Endodermal cell (in vitro differentiated cells): Measurements from ENCODE around the gene GTPBP2. TPM values are rescaled to one million over a fixed set of nuclear protein-coding genes. Genes with fewer than 3 reads are reported as not detected.
A peak's percentile ranks its signal among the peaks of the same experiment; 100 is the strongest.
"Not testable (repeated sequence)": the region's sequence is repeated elsewhere in the genome, so short reads cannot be mapped to it uniquely, and the experiment has no call there.

Source experiments
- DNase-seq: peaks from one replicate; pipeline ENCODE4 v3.0.0-alpha.2; 2017
- H3K27ac ChIP-seq: 2 replicates; pipeline ENCODE4 v1.5.1; 2013; ENCODE audit warnings: mild to moderate bottlenecking, low read depth, low read length, moderate library complexity
- H3K27me3 ChIP-seq: 2 replicates; pipeline ENCODE4 v1.6.1; 2013; ENCODE audit warnings: mild to moderate bottlenecking, low read length, moderate library complexity; ENCODE audit not compliant: insufficient read depth, control insufficient read depth, poor library complexity, severe bottlenecking
- H3K36me3 ChIP-seq: 2 replicates; pipeline ENCODE4 v1.7.0; 2013; ENCODE audit warnings: mild to moderate bottlenecking, low read length, moderate library complexity; ENCODE audit not compliant: control insufficient read depth, insufficient read depth
- H3K4me1 ChIP-seq: one replicate; pipeline ENCODE4 v1.7.0; 2013; ENCODE audit warnings: low read length; ENCODE audit not compliant: control insufficient read depth, insufficient read depth
- H3K4me3 ChIP-seq: 2 replicates; pipeline ENCODE4 v1.5.1; 2013; ENCODE audit warnings: mild to moderate bottlenecking, low read length, moderate library complexity
- H3K9ac ChIP-seq: 2 replicates; pipeline ENCODE4 v1.6.1; 2013; ENCODE audit warnings: mild to moderate bottlenecking, low read length, moderate library complexity; ENCODE audit not compliant: poor library complexity, severe bottlenecking; ENCODE audit errors: extremely low read depth
- H3K9me3 ChIP-seq: 2 replicates; pipeline ENCODE4 v1.6.1; 2013; ENCODE audit warnings: mild to moderate bottlenecking, low read length, moderate library complexity; ENCODE audit not compliant: control insufficient read depth
- H3K27ac Mint-ChIP-seq: 2 replicates; pipeline ENCODE4 v1.8.0; 2020; ENCODE audit warnings: mixed read lengths
- H3K27me3 Mint-ChIP-seq: 2 replicates; pipeline ENCODE4 v1.8.0; 2021; ENCODE audit warnings: mild to moderate bottlenecking, mixed read lengths; ENCODE audit not compliant: insufficient read depth
- H3K36me3 Mint-ChIP-seq: 2 replicates; pipeline ENCODE4 v1.8.0; 2020; ENCODE audit warnings: low read depth, mixed read lengths
- H3K4me1 Mint-ChIP-seq: 2 replicates; pipeline ENCODE4 v1.8.0; 2020; ENCODE audit warnings: mixed read lengths
- H3K4me3 Mint-ChIP-seq: 2 replicates; pipeline ENCODE4 v1.8.0; 2020; ENCODE audit warnings: mild to moderate bottlenecking, moderate library complexity, mixed read lengths
- H3K9me3 Mint-ChIP-seq: 2 replicates; pipeline ENCODE4 v1.8.0; 2020; ENCODE audit warnings: mild to moderate bottlenecking, mixed read lengths
- CTCF ChIP-seq: fragments of 200-600 bp; sonication (generic); conservative IDR thresholded peaks from 2 replicates; pipeline ENCODE4 v1.5.0; 2021; ENCODE audit warnings: antibody characterized with exemption, mild to moderate bottlenecking
- WGBS, 2 experiments: methylation state at CpG; one replicate each; pipeline versions ENCODE4 v1.1.5 to v1.1.7; 2013; ENCODE audit warnings: missing lambda C conversion rate in 2 of 2, mixed read lengths in 1 of 2; ENCODE audit not compliant: insufficient coverage in 1 of 2, insufficient read length in 1 of 2; 5-methylcytosine and 5-hydroxymethylcytosine counted together
- total RNA-seq, 2 donors: library from RNA; stranded (reverse); fragmentation: NEBNext Ultra II Directional in 1 of 2; extraction: Animal tissue kit (Norgen Biotek cat#: 25700) in 1 of 2; gene quantifications; 2 replicates in 1 of 2; 3 replicates in 1 of 2; pipeline ENCODE4 v1.2.1, GENCODE V29; 2021

Gene GTPBP2
- total RNA-seq, 2 donors from 2014 or later = 87.9 to 90.6 TPM

- Mint-ChIP-seq H3K4me3 (no peak overlapping the region), H3K9me3 (peaks cover 23% of the 10 kb centered on the region), H3K4me1 (peaks cover 5% of the 10 kb centered on the region), H3K36me3 (peaks cover 16% of the 10 kb centered on the region), H3K27me3 (peaks cover 7% of the 10 kb centered on the region), H3K27ac (no peak overlapping the region)
- Histone ChIP-seq H3K36me3 (no peaks in the 10 kb centered on the region), H3K4me3 (no peak overlapping the region), H3K4me1 (no peaks in the 10 kb centered on the region), H3K27me3 (no peaks in the 10 kb centered on the region), H3K9ac (no peak overlapping the region), H3K27ac (no peak overlapping the region), H3K9me3 (peaks cover 8% of the 10 kb centered on the region)
- DNase-seq = no peak
- 93 to 99% methylated on average over 4 to 8 of the region's 9 CpGs for WGBS, 2 experiments
- no peak for TF ChIP-seq CTCF
These were observed 29.1 kb upstream of the GTPBP2 start for GRCh38 chr6:43658161-43658560.

- TF ChIP-seq CTCF = peak; percentile 32
- Histone ChIP-seq H3K27me3 (no peaks in the 10 kb centered on the region), H3K36me3 (no peaks in the 10 kb centered on the region), H3K4me3 (no peak overlapping the region), H3K9me3 (peaks cover 8% of the 10 kb centered on the region), H3K27ac (no peak overlapping the region), H3K9ac (no peak overlapping the region), H3K4me1 (no peaks in the 10 kb centered on the region)
- Mint-ChIP-seq H3K36me3 (peaks cover 16% of the 10 kb centered on the region), H3K4me3 (no peak overlapping the region), H3K27me3 (peaks cover 7% of the 10 kb centered on the region), H3K4me1 (peaks cover 5% of the 10 kb centered on the region), H3K27ac (no peak overlapping the region), H3K9me3 (peaks cover 23% of the 10 kb centered on the region)
- no peak for DNase-seq
- WGBS, 2 experiments = 98 to 100% methylated on average over 1 to 3 of the region's 3 CpGs
These were observed 28.2 kb upstream of the GTPBP2 start for GRCh38 chr6:43657221-43657802.

- not testable (repeated sequence) for H3K4me3 Mint-ChIP-seq, H3K4me3 ChIP-seq, DNase-seq, H3K27ac Mint-ChIP-seq, H3K27me3 Mint-ChIP-seq, H3K27me3 ChIP-seq, H3K4me1 ChIP-seq, H3K27ac ChIP-seq, H3K36me3 Mint-ChIP-seq, H3K9me3 ChIP-seq, H3K9ac ChIP-seq, H3K36me3 ChIP-seq, H3K9me3 Mint-ChIP-seq, H3K4me1 Mint-ChIP-seq
- WGBS, 2 experiments = 86 to 96% methylated on average over 1 to 2 of the region's 2 CpGs
These were observed 23.8 kb upstream of the GTPBP2 start for GRCh38 chr6:43652822-43653221.

- WGBS, 2 experiments = 91% methylated on average over 2 of the region's 2 CpGs; no CpG with 5 or more reads in 1 of the 2 experiments
- H3K9me3 Mint-ChIP-seq = no peaks in the 10 kb centered on the region
- H3K4me1 Mint-ChIP-seq = peaks cover 12% of the 10 kb centered on the region
- TF ChIP-seq CTCF = no peak
- Histone ChIP-seq H3K9me3 (no peaks in the 10 kb centered on the region), H3K27ac (no peak overlapping the region), H3K4me3 (no peak overlapping the region), H3K4me1 (no peaks in the 10 kb centered on the region), H3K36me3 (peaks cover 4% of the 10 kb centered on the region), H3K9ac (no peak overlapping the region), H3K27me3 (no peaks in the 10 kb centered on the region)
- no peaks in the 10 kb centered on the region for H3K36me3 Mint-ChIP-seq
- H3K27ac Mint-ChIP-seq = no peak overlapping the region
- H3K4me3 Mint-ChIP-seq = no peak overlapping the region
- peaks cover 2% of the 10 kb centered on the region for H3K27me3 Mint-ChIP-seq
- no peak for DNase-seq
These were observed 19.2 kb upstream of the GTPBP2 start for GRCh38 chr6:43648248-43648647.
